Mesothelial cell of epicardium (in vitro differentiated cells): ENCODE measurements around the gene VWA5A. TPM values are rescaled to one million over a fixed set of nuclear protein-coding genes. Genes with fewer than 3 reads are reported as not detected.

Source experiments
- DNase-seq, 2 experiments: peaks; one replicate each; pipeline ENCODE4 v3.0.0; 2021; ENCODE audit warnings: low spot score in 2 of 2; ENCODE audit not compliant: unreplicated experiment in 2 of 2
- H3K27ac Mint-ChIP-seq: 2 replicates; pipeline ENCODE4 v1.8.0; 2021; ENCODE audit warnings: mixed read lengths
- H3K27me3 Mint-ChIP-seq: 2 replicates; pipeline ENCODE4 v1.8.0; 2021; ENCODE audit warnings: low read depth, mixed read lengths
- H3K36me3 Mint-ChIP-seq: 2 replicates; pipeline ENCODE4 v1.8.0; 2021; ENCODE audit warnings: mixed read lengths
- H3K4me1 Mint-ChIP-seq: 2 replicates; pipeline ENCODE4 v1.8.0; 2021; ENCODE audit warnings: mixed read lengths
- H3K4me3 Mint-ChIP-seq: 2 replicates; pipeline ENCODE4 v1.8.0; 2021; ENCODE audit warnings: mild to moderate bottlenecking, moderate library complexity, mixed read lengths
- H3K9me3 Mint-ChIP-seq: 2 replicates; pipeline ENCODE4 v1.8.0; 2021; ENCODE audit warnings: mixed read lengths
- CTCF ChIP-seq: fragments of 200-600 bp; sonication (generic); IDR thresholded peaks from one replicate; pipeline ENCODE4 v1.5.0; 2021; ENCODE audit warnings: antibody characterized with exemption; ENCODE audit not compliant: unreplicated experiment
- total RNA-seq: library from RNA; stranded (reverse); gene quantifications from 3 replicates; pipeline ENCODE4 v1.2.1, GENCODE V29; 2021

VWA5A gene
- total RNA-seq, 1 donor from 2014 or later = 14.2 TPM

- no peak for DNase-seq
- no peak overlapping the region for H3K4me3 Mint-ChIP-seq
- H3K4me1 Mint-ChIP-seq = no peaks in the 10 kb centered on the region
- peak; percentile 60 for TF ChIP-seq CTCF
- H3K27ac Mint-ChIP-seq = no peak overlapping the region
- H3K9me3 Mint-ChIP-seq = peaks cover 7% of the 10 kb centered on the region
- peaks cover 21% of the 10 kb centered on the region for H3K27me3 Mint-ChIP-seq
- H3K36me3 Mint-ChIP-seq = peaks cover 8% of the 10 kb centered on the region
These were observed 37.6 kb downstream of the VWA5A start for GRCh38 chr11:124152770-124153407.

- no peak for TF ChIP-seq CTCF
- H3K4me3 Mint-ChIP-seq = no peak overlapping the region
- peaks cover 7% of the 10 kb centered on the region for H3K9me3 Mint-ChIP-seq
- no peaks in the 10 kb centered on the region for H3K4me1 Mint-ChIP-seq
- no peak overlapping the region for H3K27ac Mint-ChIP-seq
- peaks cover 8% of the 10 kb centered on the region for H3K36me3 Mint-ChIP-seq
- peaks cover 24% of the 10 kb centered on the region for H3K27me3 Mint-ChIP-seq
- DNase-seq = no peak
These were observed 38.6 kb downstream of the VWA5A start for GRCh38 chr11:124153821-124154220.

GRCh38 chr11:124159481-124159880 is 44.2 kb downstream of the VWA5A start:
- Mint-ChIP-seq H3K36me3 (no peaks in the 10 kb centered on the region), H3K4me1 (no peaks in the 10 kb centered on the region)

GRCh38 chr11:124160986-124161385 is 45.7 kb downstream of the VWA5A start:
- H3K27ac Mint-ChIP-seq = no peak overlapping the region
- H3K9me3 Mint-ChIP-seq = no peaks in the 10 kb centered on the region
- TF ChIP-seq CTCF = no peak
- no peak for DNase-seq
- no peaks in the 10 kb centered on the region for H3K36me3 Mint-ChIP-seq
- H3K4me3 Mint-ChIP-seq = no peak overlapping the region
- H3K27me3 Mint-ChIP-seq = peaks cover 11% of the 10 kb centered on the region
- H3K4me1 Mint-ChIP-seq = no peaks in the 10 kb centered on the region

More at GRCh38 chr11:124159481-124159880, 44.2 kb downstream of the VWA5A start:
- Mint-ChIP-seq H3K4me3 (no peak overlapping the region), H3K9me3 (no peaks in the 10 kb centered on the region), H3K27ac (no peak overlapping the region), H3K27me3 (peaks cover 20% of the 10 kb centered on the region)
- no peak for DNase-seq
- TF ChIP-seq CTCF = no peak

GRCh38 chr11:124167826-124168231 is 52.6 kb downstream of the VWA5A start:
- H3K4me1 Mint-ChIP-seq = no peaks in the 10 kb centered on the region
- no peak for DNase-seq
- TF ChIP-seq CTCF = no peak
- no peaks in the 10 kb centered on the region for H3K9me3 Mint-ChIP-seq
- no peaks in the 10 kb centered on the region for H3K36me3 Mint-ChIP-seq
- no peaks in the 10 kb centered on the region for H3K27me3 Mint-ChIP-seq
- H3K4me3 Mint-ChIP-seq = no peak overlapping the region
- H3K27ac Mint-ChIP-seq = no peak overlapping the region
